ES-I3 (cell line): ENCODE measurements around the gene HEBP1.
A peak's percentile ranks its signal among the peaks of the same experiment; 100 is the strongest.

ENCODE experiments used
- H3K36me3 ChIP-seq: 2 replicates; pipeline ENCODE4 v1.6.1; 2013; ENCODE audit warnings: mild to moderate bottlenecking, low read length, control low read depth, moderate library complexity; ENCODE audit not compliant: insufficient read depth
- H3K4me1 ChIP-seq: 2 replicates; pipeline ENCODE4 v1.6.1; 2013; ENCODE audit warnings: mild to moderate bottlenecking, control low read depth, low read length; ENCODE audit not compliant: insufficient read depth
- H3K9ac ChIP-seq: 2 replicates; pipeline ENCODE4 v1.6.1; 2013; ENCODE audit warnings: low read depth, mild to moderate bottlenecking, low read length, moderate library complexity
- H3K9me3 ChIP-seq: 2 replicates; pipeline ENCODE4 v1.6.1; 2013; ENCODE audit warnings: mild to moderate bottlenecking, low read length, moderate library complexity; ENCODE audit not compliant: control insufficient read depth, insufficient read depth

The HEBP1 gene

DNA sequence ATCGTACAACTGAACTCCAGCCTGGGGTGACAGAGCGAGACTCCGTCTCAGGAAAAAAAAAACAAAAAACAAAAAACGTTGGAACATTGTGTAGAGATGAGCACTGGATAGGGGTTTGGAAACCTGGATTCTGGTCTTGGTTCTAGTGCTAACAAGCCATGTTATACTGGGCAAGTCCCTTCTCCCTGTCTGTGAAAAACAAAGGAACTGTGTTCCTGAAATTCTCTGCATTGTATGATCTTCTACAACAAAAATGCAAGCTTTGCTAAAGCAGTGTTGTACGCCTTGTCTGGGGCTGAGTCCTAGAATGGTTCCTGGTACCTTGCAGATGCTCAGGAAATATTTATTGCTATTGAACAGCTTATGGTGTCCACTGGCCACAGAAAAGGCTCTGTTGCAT, 61.5 kb downstream of the HEBP1 start:
- no peaks in the 10 kb centered on the region for H3K9me3 ChIP-seq
- H3K9ac ChIP-seq = no peak overlapping the region
- no peaks in the 10 kb centered on the region; the same call in none of the 2 replicates for H3K36me3 ChIP-seq
- no peaks in the 10 kb centered on the region for H3K4me1 ChIP-seq

DNA sequence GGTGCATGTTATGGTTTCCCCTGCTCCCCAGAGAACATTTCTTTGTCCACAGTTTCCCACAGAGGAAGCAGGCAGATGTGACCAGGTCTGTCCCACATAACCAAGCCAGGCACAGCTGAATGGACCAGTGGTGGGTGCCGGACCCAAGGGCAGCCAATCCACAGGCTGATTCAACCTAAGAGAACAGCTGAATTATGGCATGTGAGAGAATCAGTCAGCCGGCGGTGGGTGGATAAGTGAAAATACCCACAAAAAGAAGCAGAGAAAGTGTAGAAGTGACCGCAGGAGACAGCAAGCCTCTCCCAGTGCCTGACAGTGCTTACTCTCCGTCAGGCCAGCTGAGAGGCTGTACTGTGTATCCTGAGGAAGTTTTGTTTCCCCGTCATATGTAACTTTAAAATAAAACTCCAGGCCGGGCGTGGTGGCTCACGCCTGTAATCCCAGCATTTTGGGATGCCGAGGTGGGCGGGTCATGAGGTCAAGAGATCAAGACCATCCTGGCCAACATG, 63.0 kb downstream of the HEBP1 start:
- Histone ChIP-seq H3K9ac (no peak overlapping the region), H3K4me1 (no peaks in the 10 kb centered on the region), H3K36me3 (no peaks in the 10 kb centered on the region; the same call in 1 of the 2 replicates), H3K9me3 (no peaks in the 10 kb centered on the region)

DNA sequence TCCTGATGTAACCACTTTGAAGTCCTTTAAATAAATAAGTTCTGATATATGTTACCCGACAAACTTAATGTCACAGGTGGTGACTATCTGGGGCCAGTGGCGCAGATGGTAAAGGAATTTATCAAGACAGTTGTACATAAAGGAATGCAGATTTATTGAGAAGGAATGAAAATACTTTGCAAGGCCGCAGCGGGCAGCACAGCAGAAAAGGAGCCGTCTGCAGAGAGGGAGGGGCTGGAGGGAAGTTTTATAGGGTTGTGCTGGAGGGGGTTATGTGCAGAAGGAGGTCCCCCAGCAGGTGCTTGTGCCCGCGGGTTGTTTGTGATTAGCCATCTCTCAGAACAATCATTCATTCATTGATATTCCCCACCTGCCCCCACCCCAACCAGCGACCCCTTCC, 65.5 kb downstream of the HEBP1 start:
- H3K36me3 ChIP-seq = no peaks in the 10 kb centered on the region; the same call in 1 of the 2 replicates

DNA sequence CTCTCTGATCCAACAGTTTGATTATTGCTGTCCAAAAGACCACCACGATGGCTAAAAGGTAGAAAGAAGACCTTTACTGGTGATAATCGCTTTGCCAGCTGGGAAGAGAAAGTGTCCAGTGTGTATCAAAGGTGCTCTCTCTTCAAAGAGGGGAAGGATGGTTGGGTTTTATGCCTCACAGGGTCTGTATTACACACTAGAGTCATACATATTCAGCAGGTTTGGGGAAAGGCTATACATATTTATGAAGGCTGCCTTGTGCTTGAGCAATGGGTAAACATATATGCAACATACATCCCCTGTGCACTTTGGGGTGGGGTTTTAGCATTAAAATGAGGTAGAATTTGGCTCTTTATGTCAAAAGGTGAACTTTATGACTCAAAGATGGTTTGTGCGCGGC, 66.3 kb downstream of the HEBP1 start:
- H3K36me3 ChIP-seq = no peaks in the 10 kb centered on the region; the same call in 1 of the 2 replicates
- H3K4me1 ChIP-seq = no peaks in the 10 kb centered on the region
- no peak overlapping the region for H3K9ac ChIP-seq
- H3K9me3 ChIP-seq = peaks cover 4% of the 10 kb centered on the region; the same call in 1 of the 2 replicates

More for the DNA sequence above, 65.5 kb downstream of the HEBP1 start:
- peaks cover 4% of the 10 kb centered on the region; the same call in 1 of the 2 replicates for H3K9me3 ChIP-seq
- H3K9ac ChIP-seq = no peak overlapping the region
- no peaks in the 10 kb centered on the region for H3K4me1 ChIP-seq

DNA sequence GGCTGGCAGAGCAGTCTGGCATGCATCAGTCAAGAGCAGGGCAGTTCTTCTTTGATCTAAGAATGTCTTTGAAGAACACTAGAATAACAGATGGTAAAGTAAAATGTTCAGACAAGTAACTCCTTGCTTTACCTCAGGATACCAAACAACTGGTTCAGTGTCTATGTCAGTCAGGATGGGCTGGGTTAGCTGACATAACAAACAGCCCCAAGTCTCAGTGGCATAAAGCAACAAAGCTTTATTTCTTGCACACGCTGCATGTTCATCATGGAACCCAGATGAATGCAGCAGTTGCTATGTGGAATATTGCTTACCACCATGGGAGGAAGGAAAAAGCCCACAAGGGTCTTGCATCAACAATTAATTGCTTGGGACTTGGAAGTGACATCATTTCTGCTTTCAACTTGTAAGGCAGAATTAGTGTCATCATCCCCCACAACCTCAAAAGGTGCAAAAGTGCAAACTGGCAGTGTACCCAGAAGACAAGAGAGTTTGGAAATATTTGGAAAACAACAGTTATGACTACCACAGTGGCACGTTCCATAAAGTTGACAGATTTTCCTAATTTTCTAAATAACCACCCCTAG, 69.3 kb downstream of the HEBP1 start:
- Histone ChIP-seq H3K9ac (no peak overlapping the region), H3K4me1 (0 out of 2 replicates have a peak, but pooled peaks cover 3% of the 10 kb centered on the region), H3K36me3 (no peaks in the 10 kb centered on the region), H3K9me3 (peaks cover 4% of the 10 kb centered on the region; the same call in 1 of the 2 replicates)

DNA sequence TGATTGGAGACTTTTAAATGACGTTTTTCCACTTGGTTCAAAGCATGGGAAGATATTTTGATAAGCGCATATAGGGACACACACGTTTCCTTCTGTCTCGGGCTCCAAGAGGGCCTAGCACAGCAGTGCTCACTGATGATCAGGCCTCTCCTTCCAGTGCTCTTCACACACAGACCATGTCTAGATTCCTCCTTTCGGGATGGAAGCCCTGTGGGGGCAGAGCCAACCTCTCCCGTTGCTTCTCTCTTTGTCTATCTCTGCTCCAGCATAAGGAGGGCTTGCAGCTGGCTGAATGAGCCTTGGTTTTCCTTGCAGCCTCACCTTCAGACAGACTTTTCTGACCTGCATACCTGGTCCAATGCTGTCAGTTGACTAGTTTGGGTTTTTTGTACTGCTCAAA, 70.4 kb downstream of the HEBP1 start:
- no peaks in the 10 kb centered on the region for H3K36me3 ChIP-seq

DNA sequence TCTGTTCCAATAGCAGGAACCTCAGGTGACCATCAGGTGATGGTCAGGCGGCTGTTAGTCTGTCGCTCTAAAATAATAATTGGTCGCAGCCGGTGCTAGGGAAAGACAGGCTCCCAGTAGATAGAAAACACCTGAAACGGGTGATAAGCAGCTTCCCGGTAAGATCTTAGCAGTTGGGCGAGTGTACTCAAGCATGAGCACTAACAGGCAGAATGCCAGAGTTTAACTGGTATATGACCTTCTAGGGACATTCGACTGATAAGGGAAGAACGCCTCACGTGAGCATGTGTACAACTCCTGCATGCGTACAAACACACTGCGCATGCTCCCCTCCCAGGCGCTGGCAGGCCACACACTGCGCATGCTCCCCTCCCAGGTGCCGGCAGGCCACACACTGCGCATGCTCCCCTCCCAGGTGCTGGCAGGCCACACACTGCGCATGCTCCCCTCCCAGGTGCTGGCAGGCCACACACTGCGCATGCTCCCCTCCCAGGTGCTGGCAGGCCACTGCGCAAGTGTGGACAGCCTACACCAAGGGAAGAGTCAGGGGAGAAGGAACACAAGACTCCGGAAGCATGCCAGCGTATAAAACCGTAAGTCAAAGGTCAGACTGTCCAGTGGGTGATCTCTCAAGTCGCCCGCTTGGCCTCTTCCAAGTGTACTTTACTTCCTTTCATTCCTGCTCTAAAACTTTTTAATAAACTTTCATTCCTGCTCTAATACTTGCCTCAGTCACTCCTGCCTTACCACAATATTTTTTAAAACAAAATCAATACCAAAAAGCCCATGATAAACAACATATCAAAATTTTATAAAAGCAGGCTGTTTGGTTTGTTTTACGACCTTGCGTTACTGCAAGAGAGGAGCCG, 72.6 kb downstream of the HEBP1 start:
- H3K9ac ChIP-seq = peak overlapping the region; percentile 62
- no peaks in the 10 kb centered on the region for H3K36me3 ChIP-seq
- H3K4me1 ChIP-seq = 0 out of 2 replicates have a peak, but pooled peaks cover 3% of the 10 kb centered on the region
- H3K9me3 ChIP-seq = peaks cover 4% of the 10 kb centered on the region; the same call in 1 of the 2 replicates

More for the DNA sequence above, 70.4 kb downstream of the HEBP1 start:
- Histone ChIP-seq H3K9ac (no peak overlapping the region), H3K4me1 (0 out of 2 replicates have a peak, but pooled peaks cover 3% of the 10 kb centered on the region), H3K9me3 (peaks cover 4% of the 10 kb centered on the region; the same call in 1 of the 2 replicates)

DNA sequence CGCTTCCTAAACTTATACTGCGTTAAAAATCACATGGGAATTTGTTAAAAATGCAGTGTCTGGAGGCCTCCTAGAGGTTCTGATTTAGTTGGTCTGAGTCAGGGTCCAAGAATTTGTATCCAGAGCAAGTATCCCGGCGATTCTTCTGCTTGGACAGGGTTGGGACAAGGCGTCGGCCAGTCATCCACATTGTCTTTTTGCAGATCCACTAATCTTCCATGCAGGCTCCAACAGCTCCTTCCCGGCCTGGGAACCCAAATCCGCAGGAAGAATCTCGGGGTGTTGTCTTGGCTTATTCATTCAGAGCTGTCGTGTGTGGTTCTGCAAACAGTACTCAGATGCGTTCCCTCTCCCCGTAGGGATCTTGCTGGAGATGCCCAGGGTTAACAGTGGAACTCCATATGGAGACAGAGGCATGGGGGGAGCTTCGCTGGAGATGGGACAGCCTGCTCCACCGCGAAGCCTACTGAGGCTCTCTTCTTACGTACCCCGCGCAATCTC, 73.4 kb downstream of the HEBP1 start:
- H3K4me1 ChIP-seq = peaks cover 10% of the 10 kb centered on the region; the same call in 1 of the 2 replicates
- H3K36me3 ChIP-seq = no peaks in the 10 kb centered on the region
- no peak overlapping the region for H3K9ac ChIP-seq
- H3K9me3 ChIP-seq = peaks cover 4% of the 10 kb centered on the region; the same call in 1 of the 2 replicates

DNA sequence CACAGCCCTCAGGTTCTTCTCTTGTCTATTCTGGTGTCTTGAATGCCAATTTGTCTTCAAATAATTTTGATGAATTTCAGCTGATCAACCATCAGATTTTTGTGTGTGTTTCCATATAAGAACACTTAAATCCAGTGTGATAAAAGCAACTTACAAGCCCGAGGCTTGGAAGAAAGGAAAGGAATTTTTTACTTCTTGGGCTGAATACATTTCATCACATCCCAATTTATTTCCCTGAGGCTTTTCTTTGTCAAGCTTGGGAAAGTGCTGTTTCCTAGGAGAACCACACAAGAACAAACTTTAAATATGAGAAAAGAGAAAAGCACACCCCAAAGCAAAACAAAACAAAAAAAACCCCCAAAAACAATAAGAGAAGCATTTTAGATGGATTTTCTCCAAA, 74.7 kb downstream of the HEBP1 start:
- Histone ChIP-seq H3K9me3 (peaks cover 1% of the 10 kb centered on the region; the same call in 1 of the 2 replicates), H3K4me1 (peaks cover 10% of the 10 kb centered on the region; the same call in 1 of the 2 replicates), H3K36me3 (no peaks in the 10 kb centered on the region), H3K9ac (no peak overlapping the region)
